Panc1 (cell line): ENCODE data around the gene NRROS. TPM values are rescaled to one million over a fixed set of nuclear protein-coding genes. Genes with fewer than 3 reads are reported as not detected.
"Not testable (repeated sequence)": the region's sequence is repeated elsewhere in the genome, so short reads cannot be mapped to it uniquely, and the experiment has no call there.

ENCODE experiments used
- ATAC-seq: fragments of 200-7000 bp; cut with Tn5 transposase; 2 replicates; pipeline ENCODE4 v1.9.1; 2020; ENCODE audit warnings: mild to moderate bottlenecking, moderate library complexity
- BruUV-seq: library from RNA; stranded (reverse); fragments of 400-500 nt; replicated peaks from 2 replicates; lab custom pipeline; 2021; lab: Mats Ljungman, UMichigan
- CTCF ChIA-PET: fragments of 300-600 bp; sonication (Branson Sonifier 250); formaldehyde crosslinking; loops from one replicate; lab custom pipeline; 2022; ENCODE audit warnings: antibody characterized with exemption; lab: Charles Lee
- POLR2A ChIA-PET: fragments of 300-600 bp; sonication (Branson Sonifier 250); formaldehyde crosslinking; loops from one replicate; lab custom pipeline; 2022; ENCODE audit warnings: antibody characterized with exemption; lab: Charles Lee
- DNase-seq: peaks from one replicate; pipeline ENCODE4 v3.0.0-alpha.2; 2010; ENCODE audit warnings: low read depth, low spot score
- H3K27ac ChIP-seq: 2 replicates; pipeline ENCODE4 v1.5.1; 2011; ENCODE audit warnings: mild to moderate bottlenecking, low read length, inconsistent platforms
- H3K27me3 ChIP-seq: fragments of 200-500 bp; sonication (Bioruptor generic); 2 replicates; pipeline ENCODE4 v1.6.0; 2014; ENCODE audit warnings: low read length, inconsistent platforms; ENCODE audit not compliant: control insufficient read depth, insufficient read depth
- H3K36me3 ChIP-seq: fragments of 200-500 bp; sonication (Bioruptor generic); 2 replicates; pipeline ENCODE4 v1.5.1; 2014; ENCODE audit warnings: inconsistent platforms, mild to moderate bottlenecking, low read length, moderate library complexity; ENCODE audit not compliant: control insufficient read depth, insufficient read depth
- H3K4me1 ChIP-seq: 2 replicates; pipeline ENCODE4 v1.5.1; 2011; ENCODE audit warnings: inconsistent platforms, mild to moderate bottlenecking, low read length, moderate library complexity; ENCODE audit not compliant: control insufficient read depth, insufficient read depth
- H3K4me3 ChIP-seq, 2 experiments: 2 replicates each; pipeline ENCODE4 v1.5.1; 2011 to 2012; ENCODE audit warnings: low read depth in 2 of 2, low read length in 2 of 2, mild to moderate bottlenecking in 2 of 2, inconsistent platforms in 1 of 2, moderate library complexity in 1 of 2
- H3K9me3 ChIP-seq: fragments of 200-500 bp; sonication (Bioruptor generic); 2 replicates; pipeline ENCODE4 v1.5.1; 2014; ENCODE audit warnings: low read depth, mild to moderate bottlenecking, inconsistent platforms, low read length, moderate library complexity; ENCODE audit not compliant: control insufficient read depth, insufficient read depth
- CTCF ChIP-seq: fragments of 450-650 bp; IDR thresholded peaks from 2 replicates; pipeline ENCODE4 v1.5.1; 2017; ENCODE audit warnings: mild to moderate bottlenecking
- POLR2AphosphoS5 ChIP-seq: IDR thresholded peaks from 2 replicates; pipeline ENCODE4 v1.6.1; 2012; ENCODE audit warnings: mild to moderate bottlenecking, low read depth, low read length, moderate library complexity
- SIN3A ChIP-seq: IDR thresholded peaks from 2 replicates; pipeline ENCODE4 v1.6.1; 2012; ENCODE audit warnings: low read depth, mild to moderate bottlenecking, low read length, moderate library complexity, borderline replicate concordance; ENCODE audit not compliant: insufficient read depth
- TCF7L2 ChIP-seq: IDR thresholded peaks from 2 replicates; pipeline ENCODE4 v1.6.1; 2011; ENCODE audit warnings: mild to moderate bottlenecking, low read depth, low read length, inconsistent platforms
- in situ Hi-C: cut with HindIII; loops from 2 replicates; pipeline ENCODE4 v1.10.0; 2016; ENCODE audit warnings: low sequenced_read_pairs, low pct_unique_long_range_greater_than_20kb
- intact Hi-C: fragments of 100-400 bp; cut with micrococcal nuclease; formaldehyde crosslinking; loops from one replicate; pipeline ENCODE4 v1.10.0; 2022; ENCODE audit not compliant: unreplicated experiment
- total RNA-seq: library from RNA; stranded (reverse); gene quantifications from one replicate; pipeline ENCODE4 v1.2.1, GENCODE V29; 2021; ENCODE audit not compliant: unreplicated experiment
- TF ChIP-seq, protein P1 (sequence below), 2 experiments: IDR thresholded peaks; 2 replicates each; pipeline ENCODE4 v1.6.1; 2011 to 2012; ENCODE audit warnings: low read depth in 2 of 2, control low read depth in 1 of 2, low read length in 1 of 2, mild to moderate bottlenecking in 1 of 2, moderate library complexity in 1 of 2; ENCODE audit not compliant: insufficient read depth in 1 of 2

NRROS gene
- total RNA-seq, 1 experiment from 2014 or later, result 8.8 TPM

- H3K4me3 ChIP-seq, POLR2A ChIA-PET, CTCF ChIA-PET, H3K9me3 ChIP-seq, H3K27me3 ChIP-seq, H3K4me1 ChIP-seq, BruUV-seq, H3K36me3 ChIP-seq, intact Hi-C loops, H3K27ac ChIP-seq, DNase-seq, ATAC-seq, in situ Hi-C loops: not testable (repeated sequence)
These were observed 19.9 kb upstream of the NRROS start for GRCh38 chr3:196619627-196620026.

- Histone ChIP-seq H3K27me3 (no peaks in the 10 kb centered on the region), H3K4me1 (no peaks in the 10 kb centered on the region), H3K36me3 (no peaks in the 10 kb centered on the region), H3K9me3 (no peaks in the 10 kb centered on the region), H3K27ac (no peak overlapping the region), H3K4me3 (no peak overlapping the region)
- CTCF ChIA-PET, result no interaction called here
- DNase-seq (no peak), ATAC-seq (no peak; the same call in 1 of the 2 replicates)
- POLR2A ChIA-PET, result no interaction called here
- intact Hi-C loops (no loop called here), in situ Hi-C loops (no loop called here)
- no TSS peak for BruUV-seq
- TF ChIP-seq TCF7L2 (no peak), POLR2AphosphoS5 (no peak), CTCF (no peak), SIN3A (no peak)
- TF ChIP-seq, protein P1, sequence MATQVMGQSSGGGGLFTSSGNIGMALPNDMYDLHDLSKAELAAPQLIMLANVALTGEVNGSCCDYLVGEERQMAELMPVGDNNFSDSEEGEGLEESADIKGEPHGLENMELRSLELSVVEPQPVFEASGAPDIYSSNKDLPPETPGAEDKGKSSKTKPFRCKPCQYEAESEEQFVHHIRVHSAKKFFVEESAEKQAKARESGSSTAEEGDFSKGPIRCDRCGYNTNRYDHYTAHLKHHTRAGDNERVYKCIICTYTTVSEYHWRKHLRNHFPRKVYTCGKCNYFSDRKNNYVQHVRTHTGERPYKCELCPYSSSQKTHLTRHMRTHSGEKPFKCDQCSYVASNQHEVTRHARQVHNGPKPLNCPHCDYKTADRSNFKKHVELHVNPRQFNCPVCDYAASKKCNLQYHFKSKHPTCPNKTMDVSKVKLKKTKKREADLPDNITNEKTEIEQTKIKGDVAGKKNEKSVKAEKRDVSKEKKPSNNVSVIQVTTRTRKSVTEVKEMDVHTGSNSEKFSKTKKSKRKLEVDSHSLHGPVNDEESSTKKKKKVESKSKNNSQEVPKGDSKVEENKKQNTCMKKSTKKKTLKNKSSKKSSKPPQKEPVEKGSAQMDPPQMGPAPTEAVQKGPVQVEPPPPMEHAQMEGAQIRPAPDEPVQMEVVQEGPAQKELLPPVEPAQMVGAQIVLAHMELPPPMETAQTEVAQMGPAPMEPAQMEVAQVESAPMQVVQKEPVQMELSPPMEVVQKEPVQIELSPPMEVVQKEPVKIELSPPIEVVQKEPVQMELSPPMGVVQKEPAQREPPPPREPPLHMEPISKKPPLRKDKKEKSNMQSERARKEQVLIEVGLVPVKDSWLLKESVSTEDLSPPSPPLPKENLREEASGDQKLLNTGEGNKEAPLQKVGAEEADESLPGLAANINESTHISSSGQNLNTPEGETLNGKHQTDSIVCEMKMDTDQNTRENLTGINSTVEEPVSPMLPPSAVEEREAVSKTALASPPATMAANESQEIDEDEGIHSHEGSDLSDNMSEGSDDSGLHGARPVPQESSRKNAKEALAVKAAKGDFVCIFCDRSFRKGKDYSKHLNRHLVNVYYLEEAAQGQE (IDR thresholded peaks at IDR 0.05; ENCODE audit: insufficient read depth in 1 of 2, low read depth in 2 of 2, low read length in 1 of 2), result no peak
These were observed 19.3 kb upstream of the NRROS start for GRCh38 chr3:196620161-196620604.

DNA sequence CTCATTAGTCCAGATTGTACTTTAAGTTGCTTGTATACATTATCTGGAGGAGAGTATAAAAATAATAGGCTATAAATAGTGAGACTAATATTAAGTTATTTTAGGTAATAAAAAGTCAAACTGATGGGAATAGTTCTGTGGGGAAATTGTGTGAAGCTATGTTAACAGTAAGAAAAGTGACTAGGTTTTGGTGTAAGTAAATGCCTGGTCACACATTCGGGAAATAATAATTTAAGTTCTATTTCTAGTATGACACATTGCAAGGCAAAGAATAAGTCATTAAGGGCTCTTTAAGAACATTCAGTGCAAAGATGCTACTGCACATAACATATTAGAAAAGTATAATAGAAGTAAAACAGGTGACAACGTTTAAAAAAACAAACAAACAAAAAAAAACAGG lies 18.8 kb upstream of the NRROS start:
- BruUV-seq, result no TSS peak
- no peaks in the 10 kb centered on the region for H3K27me3 ChIP-seq
- no peaks in the 10 kb centered on the region for H3K4me1 ChIP-seq
- intact Hi-C loops, result no loop called here
- ATAC-seq, result no peak
- TF ChIP-seq CTCF, result no peak
- no peak for TF ChIP-seq POLR2AphosphoS5
- no peak for TF ChIP-seq SIN3A
- TF ChIP-seq, protein P1 (IDR thresholded peaks at IDR 0.05; ENCODE audit: insufficient read depth in 1 of 2, low read depth in 2 of 2, low read length in 1 of 2), result no peak
- no peak for TF ChIP-seq TCF7L2
- no peak overlapping the region for H3K4me3 ChIP-seq
- no peak overlapping the region for H3K27ac ChIP-seq
- H3K36me3 ChIP-seq, result no peaks in the 10 kb centered on the region
- DNase-seq, result no peak
- POLR2A ChIA-PET, result no interaction called here
- CTCF ChIA-PET, result no interaction called here
- in situ Hi-C loops, result no loop called here
- no peaks in the 10 kb centered on the region for H3K9me3 ChIP-seq
